Renal cortex interstitium (tissue), 11 donors: ENCODE results near the gene GPR75. TPM values are rescaled to one million over a fixed set of nuclear protein-coding genes. Genes with fewer than 3 reads are reported as not detected.

ENCODE experiments used
- DNase-seq, 11 donors: peaks; one replicate each; pipeline ENCODE4 v3.0.0-alpha.2; 2013; ENCODE audit warnings: low read depth in 9 of 11, low spot score in 4 of 11; ENCODE audit errors: extremely low read depth in 1 of 11
- polyA plus RNA-seq, 3 donors: library from polyadenylated mRNA; unstranded; fragments of 120-200 nt; gene quantifications; one replicate each; pipeline ENCODE4 v1.2.1, GENCODE V29; 2013; ENCODE audit not compliant: insufficient read length in 3 of 3

The GPR75 gene
- polyA plus RNA-seq, 3 donors = 2.1 to 3.4 (median 2.5) TPM

DNA sequence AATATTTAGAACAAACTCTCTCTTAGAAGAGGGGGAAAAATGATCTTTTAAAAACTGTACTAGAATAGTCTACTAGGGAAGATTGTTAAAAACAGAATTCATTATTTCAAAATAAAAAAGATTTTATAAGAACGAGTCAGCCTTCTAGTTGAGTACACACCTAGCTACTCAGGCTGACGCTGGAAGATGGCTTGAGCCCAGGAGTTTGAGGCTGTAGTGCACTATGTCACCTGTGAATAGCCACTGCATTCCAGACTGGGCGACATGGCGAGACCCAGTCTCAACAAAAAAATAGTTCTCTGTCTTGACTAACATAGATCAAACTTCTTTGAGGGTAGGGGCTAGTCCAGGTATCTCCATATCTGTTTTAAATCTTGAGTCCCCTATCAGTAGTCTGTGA lies 39.1 kb downstream of the GPR75 start:
- DNase-seq = no peak

DNA sequence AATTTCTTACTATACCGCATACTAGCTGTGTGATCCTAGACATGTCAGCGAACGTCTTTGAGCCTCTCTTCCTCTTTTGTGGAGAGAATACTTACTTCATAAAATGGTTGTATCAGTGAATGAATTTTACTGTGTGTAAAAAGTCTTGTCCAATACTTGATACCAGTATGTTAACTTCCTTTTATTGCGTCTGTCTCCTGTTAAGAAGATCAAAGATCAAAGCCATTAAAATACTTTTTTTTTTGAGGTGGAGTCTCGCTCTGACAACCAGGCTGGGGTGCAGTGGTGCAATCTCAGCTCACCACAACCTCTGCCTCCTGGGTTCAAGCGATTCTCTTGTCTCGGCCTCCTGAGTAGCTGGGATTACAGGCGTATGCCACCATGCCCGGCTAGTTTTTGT lies 39.7 kb downstream of the GPR75 start:
- DNase-seq = no peak

DNA sequence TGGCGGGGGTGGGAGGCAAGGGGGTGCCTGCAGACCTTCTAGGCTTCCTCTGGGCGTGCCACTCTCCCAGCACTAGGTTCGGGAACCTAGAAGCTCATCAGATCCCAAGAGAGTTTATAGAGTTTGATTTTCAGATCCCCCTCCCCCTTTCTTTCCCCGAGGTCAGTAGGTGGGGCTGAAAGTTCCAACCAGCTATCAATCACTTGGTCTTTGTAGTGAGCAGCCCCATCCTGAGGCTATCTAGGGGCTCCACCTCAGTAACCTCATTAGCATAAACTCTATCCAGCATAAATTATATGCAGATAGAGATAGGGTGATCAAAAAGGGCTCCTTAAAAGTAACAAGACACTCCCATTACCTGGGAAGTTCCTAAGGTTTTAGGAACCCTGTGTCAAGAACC lies 40.1 kb downstream of the GPR75 start:
- no peak for DNase-seq

DNA sequence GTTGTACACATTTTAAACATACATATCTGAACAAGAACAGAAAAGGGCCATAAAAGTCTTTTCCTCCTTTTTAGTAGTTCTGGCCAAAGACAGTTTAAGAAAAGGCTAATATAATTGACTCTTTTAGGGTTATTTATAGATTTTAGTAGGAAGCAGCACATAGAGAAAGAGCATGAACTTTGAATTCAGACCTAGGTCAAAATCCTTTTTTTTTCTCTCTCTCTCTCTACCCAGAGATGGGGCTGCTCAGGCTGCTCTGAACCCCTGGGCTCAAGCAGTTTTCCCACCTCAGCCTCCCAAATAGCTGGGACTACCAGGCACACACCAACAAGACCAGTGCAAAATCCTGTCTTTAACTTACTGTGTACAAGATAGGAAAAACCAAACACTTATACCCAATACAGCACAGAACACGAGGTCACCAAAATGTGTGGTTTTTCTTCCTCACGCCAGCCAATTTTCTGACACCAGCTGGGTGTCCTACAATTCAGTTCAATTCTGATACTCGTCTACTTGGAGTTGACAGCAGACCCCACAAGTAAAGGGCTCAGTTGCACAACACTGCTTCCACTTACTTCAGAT lies 40.8 kb downstream of the GPR75 start:
- no peak for DNase-seq

DNA sequence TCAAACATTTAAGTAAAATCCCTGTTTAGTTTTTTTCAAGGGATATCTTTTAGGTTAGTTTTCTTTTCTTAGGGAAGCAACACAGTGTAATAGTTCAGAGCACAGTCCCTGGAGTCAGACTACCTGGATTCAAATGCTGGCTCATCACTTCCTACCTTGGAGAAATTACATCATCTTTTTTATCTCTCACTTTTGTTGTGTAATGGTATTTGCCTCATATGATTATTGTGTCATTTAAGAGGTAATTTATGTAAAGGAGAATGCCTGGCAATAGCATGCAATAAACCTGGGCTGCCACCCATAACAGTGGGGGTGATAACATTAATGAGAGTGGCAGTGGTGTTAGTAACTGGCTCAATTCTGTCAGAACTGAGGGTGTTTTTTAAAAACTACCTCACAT lies 46.6 kb downstream of the GPR75 start:
- no peak for DNase-seq

GRCh38 chr2:53811601-53812000 lies 48.2 kb downstream of the GPR75 start:
- no peak for DNase-seq

Other genes with a start within 250 kb of the GPR75 start
- 1 to 10 TPM; 3.9 to 5.5 (median 4.9) TPM for gene CHAC2, start 92.2 kb downstream of the GPR75 start, polyA plus RNA-seq
- 10 to 100 TPM; 26.6 to 33.4 (median 29.3) TPM for gene ASB3, start 73.0 kb downstream of the GPR75 start, polyA plus RNA-seq
- gene ERLEC1, start 72.9 kb downstream of the GPR75 start, polyA plus RNA-seq = 10 to 100 TPM; 64.1 to 72.0 (median 67.2) TPM
- 10 to 100 TPM; 55.1 to 67.3 (median 64.1) TPM for gene PSME4, start 111.0 kb upstream of the GPR75 start, polyA plus RNA-seq